Glutamatergic neuron (in vitro differentiated cells): ENCODE measurements around the gene FUBP3. TPM values are rescaled to one million over a fixed set of nuclear protein-coding genes. Genes with fewer than 3 reads are reported as not detected.

Experiments
- DNase-seq: peaks from one replicate; pipeline ENCODE4 v3.0.0; 2022
- H3K27ac Mint-ChIP-seq: one replicate; pipeline ENCODE4 v1.8.0; 2020; ENCODE audit warnings: mild to moderate bottlenecking, mixed read lengths, inconsistent platforms; ENCODE audit not compliant: unreplicated experiment
- H3K27me3 Mint-ChIP-seq: one replicate; pipeline ENCODE4 v1.8.0; 2020; ENCODE audit warnings: mild to moderate bottlenecking, moderate library complexity, mixed read lengths, inconsistent platforms; ENCODE audit not compliant: unreplicated experiment
- H3K36me3 Mint-ChIP-seq: one replicate; pipeline ENCODE4 v1.8.0; 2020; ENCODE audit warnings: mild to moderate bottlenecking, mixed read lengths, inconsistent platforms; ENCODE audit not compliant: unreplicated experiment
- H3K4me1 Mint-ChIP-seq: one replicate; pipeline ENCODE4 v1.8.0; 2020; ENCODE audit warnings: mild to moderate bottlenecking, low read depth, mixed read lengths, inconsistent platforms; ENCODE audit not compliant: unreplicated experiment
- H3K4me3 Mint-ChIP-seq: one replicate; pipeline ENCODE4 v1.8.0; 2020; ENCODE audit warnings: mild to moderate bottlenecking, mixed read lengths, inconsistent platforms; ENCODE audit not compliant: unreplicated experiment
- H3K9me3 Mint-ChIP-seq: one replicate; pipeline ENCODE4 v1.8.0; 2020; ENCODE audit warnings: mild to moderate bottlenecking, moderate library complexity, mixed read lengths, inconsistent platforms; ENCODE audit not compliant: unreplicated experiment
- total RNA-seq: library from RNA; stranded (reverse); fragmentation: NEBNext Ultra II Directional; extraction: Animal tissue kit (Norgen Biotek cat#: 25700); gene quantifications from one replicate; pipeline ENCODE4 v1.2.1, GENCODE V29; 2021; ENCODE audit not compliant: unreplicated experiment
- TF ChIP-seq, protein P1 (sequence below): fragments of 200-600 bp; sonication (generic); IDR thresholded peaks from one replicate; pipeline ENCODE4 v1.5.0; 2021; ENCODE audit not compliant: partially characterized antibody, unreplicated experiment

FUBP3 gene
- total RNA-seq, 1 donor from 2014 or later = 76.8 TPM

DNA sequence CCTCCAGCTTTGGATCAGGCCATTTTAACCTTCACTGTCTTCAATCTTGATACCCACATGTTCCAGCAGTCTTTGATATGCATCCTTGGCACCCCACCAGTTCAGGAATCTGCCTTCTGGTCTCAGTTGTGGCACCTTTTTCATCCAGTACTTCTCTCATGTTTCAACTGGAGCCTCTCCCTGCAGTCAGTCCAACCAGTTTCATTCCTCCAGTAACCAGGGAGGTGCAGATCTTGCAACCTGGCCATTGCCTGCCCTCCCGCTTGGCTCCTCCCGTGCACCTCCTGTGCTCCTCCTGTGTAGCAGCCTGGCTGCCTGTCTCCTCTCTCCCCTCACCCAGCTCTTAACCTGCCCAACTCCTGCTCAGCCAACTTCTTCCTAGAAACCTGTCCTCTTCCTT is 20.2 kb downstream of the FUBP3 start:
- no peak for DNase-seq
- peaks cover 3% of the 10 kb centered on the region for H3K36me3 Mint-ChIP-seq
- H3K9me3 Mint-ChIP-seq = peaks cover 6% of the 10 kb centered on the region
- no peak overlapping the region for H3K4me3 Mint-ChIP-seq
- no peak overlapping the region for H3K27ac Mint-ChIP-seq
- TF ChIP-seq, protein P1, sequence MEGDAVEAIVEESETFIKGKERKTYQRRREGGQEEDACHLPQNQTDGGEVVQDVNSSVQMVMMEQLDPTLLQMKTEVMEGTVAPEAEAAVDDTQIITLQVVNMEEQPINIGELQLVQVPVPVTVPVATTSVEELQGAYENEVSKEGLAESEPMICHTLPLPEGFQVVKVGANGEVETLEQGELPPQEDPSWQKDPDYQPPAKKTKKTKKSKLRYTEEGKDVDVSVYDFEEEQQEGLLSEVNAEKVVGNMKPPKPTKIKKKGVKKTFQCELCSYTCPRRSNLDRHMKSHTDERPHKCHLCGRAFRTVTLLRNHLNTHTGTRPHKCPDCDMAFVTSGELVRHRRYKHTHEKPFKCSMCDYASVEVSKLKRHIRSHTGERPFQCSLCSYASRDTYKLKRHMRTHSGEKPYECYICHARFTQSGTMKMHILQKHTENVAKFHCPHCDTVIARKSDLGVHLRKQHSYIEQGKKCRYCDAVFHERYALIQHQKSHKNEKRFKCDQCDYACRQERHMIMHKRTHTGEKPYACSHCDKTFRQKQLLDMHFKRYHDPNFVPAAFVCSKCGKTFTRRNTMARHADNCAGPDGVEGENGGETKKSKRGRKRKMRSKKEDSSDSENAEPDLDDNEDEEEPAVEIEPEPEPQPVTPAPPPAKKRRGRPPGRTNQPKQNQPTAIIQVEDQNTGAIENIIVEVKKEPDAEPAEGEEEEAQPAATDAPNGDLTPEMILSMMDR = no peak
- H3K4me1 Mint-ChIP-seq = no peaks in the 10 kb centered on the region
- H3K27me3 Mint-ChIP-seq = no peaks in the 10 kb centered on the region

DNA sequence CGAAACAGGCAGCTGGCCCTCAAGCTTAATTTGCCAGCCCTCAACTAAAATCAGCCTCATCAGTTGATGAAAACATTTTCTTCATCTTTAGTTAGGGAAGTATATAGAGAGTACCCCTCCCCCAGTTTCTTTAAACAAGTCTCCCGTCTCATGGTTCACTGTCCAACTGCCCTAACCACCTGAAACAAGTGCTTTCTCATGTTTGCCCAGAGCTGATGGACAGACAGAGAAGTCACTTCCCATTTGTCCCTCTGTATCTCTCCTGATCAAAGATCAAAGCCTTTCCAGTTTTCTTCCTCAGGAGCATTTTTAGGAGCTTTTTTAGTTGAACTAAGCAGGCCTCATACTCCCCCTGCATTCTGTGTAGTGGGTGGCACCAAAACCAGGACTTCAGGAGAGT is 21.7 kb downstream of the FUBP3 start:
- H3K36me3 Mint-ChIP-seq = peaks cover 3% of the 10 kb centered on the region
- H3K27me3 Mint-ChIP-seq = no peaks in the 10 kb centered on the region
- TF ChIP-seq, protein P1 = no peak
- peaks cover 5% of the 10 kb centered on the region for H3K4me1 Mint-ChIP-seq
- DNase-seq = no peak
- no peak overlapping the region for H3K27ac Mint-ChIP-seq
- no peak overlapping the region for H3K4me3 Mint-ChIP-seq
- peaks cover 6% of the 10 kb centered on the region for H3K9me3 Mint-ChIP-seq

DNA sequence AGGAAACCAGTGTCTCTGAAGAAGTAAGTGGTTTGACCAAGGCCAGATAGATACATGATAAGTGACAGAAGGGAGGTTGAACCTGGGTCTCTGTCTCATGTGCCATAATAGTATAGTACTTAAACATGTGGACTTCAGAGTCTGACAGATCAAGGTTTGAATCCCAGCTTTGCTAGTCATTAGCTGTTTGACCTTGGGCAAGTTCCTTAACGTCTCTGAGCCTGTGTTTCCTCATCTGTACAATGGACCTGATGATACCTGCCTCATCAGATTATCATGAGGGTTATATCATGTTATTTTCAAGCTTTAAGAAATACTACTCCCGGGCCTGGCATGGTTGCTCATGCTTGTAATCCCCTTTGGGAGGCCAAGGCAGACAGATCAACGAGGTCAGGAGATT is 24.9 kb downstream of the FUBP3 start:
- Mint-ChIP-seq H3K9me3 (peaks cover 6% of the 10 kb centered on the region), H3K27me3 (peaks cover 3% of the 10 kb centered on the region), H3K4me1 (peaks cover 21% of the 10 kb centered on the region), H3K27ac (no peak overlapping the region), H3K36me3 (peaks cover 3% of the 10 kb centered on the region), H3K4me3 (no peak overlapping the region)
- no peak for DNase-seq
- TF ChIP-seq, protein P1 = no peak

DNA sequence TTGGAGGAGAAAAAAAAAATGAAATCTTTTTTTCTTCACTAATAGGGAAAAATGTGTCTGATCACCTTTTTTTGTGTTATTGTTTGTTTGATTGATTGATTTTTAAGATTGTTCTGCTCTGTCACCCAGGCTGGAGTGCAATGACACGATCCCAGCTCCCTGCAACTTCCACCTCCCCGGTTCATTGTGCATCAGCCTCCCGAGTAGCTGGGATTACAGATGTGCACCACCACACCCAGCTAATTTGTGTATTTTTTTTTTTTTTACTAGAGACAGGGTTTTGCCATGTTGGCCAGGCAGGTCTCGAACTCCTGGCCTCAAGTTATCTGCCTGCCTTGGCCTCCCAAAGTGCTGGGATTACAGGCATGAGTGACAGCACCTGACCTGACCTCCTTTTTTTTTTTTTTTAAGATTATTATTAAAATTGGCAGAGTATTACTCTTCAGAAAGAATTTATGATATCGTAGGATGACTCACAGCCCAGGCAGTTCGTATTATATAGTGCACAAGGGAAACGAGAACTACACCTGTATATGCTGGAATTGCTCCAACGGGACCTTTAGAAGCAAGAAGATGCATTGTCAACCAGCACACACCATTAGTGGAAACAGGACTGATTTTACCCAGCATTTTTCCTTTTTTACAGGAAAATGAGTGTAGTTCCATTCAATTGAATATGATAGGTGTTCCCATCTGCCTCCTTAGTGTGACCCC is 27.7 kb downstream of the FUBP3 start:
- H3K9me3 Mint-ChIP-seq = peaks cover 10% of the 10 kb centered on the region
- no peak overlapping the region for H3K4me3 Mint-ChIP-seq
- peaks cover 3% of the 10 kb centered on the region for H3K36me3 Mint-ChIP-seq
- peaks cover 44% of the 10 kb centered on the region for H3K4me1 Mint-ChIP-seq
- H3K27ac Mint-ChIP-seq = no peak overlapping the region
- no peak for DNase-seq
- TF ChIP-seq, protein P1 = no peak
- H3K27me3 Mint-ChIP-seq = peaks cover 7% of the 10 kb centered on the region

DNA sequence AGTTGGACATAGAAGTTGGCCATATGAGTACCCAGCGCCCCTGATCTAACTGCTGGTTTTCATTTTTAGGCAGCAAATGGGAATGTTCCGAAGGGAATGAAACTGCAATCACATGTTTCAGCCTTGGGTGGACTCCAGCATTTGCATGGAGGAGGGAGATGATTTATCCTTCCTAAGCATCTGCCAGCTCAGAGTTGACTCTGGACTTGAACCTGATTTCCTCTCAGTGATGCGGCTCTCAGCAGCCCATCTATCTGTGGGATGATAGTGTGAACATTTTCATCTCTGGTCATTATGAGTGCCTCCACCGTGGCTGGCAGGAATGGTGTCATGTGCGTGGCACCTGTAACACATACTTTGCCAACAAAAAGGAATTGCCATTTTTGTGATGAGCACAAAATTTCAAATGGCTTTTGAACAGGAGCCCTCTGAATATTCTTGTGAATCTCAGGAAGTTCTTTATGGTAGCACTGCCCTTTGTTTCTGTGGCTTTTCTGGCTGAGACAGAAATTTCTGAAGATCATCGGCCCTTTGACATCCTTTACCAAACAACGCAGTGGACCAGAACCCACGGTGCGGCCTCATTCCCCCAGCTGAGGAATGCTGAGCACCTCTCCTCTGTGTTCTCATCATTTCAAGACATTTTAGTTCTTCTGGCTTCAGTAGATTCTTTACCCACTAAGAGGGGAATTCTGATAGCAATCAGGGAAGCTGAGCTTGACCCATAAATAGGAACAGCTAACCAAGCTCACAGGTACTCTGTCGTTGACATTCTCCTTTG is 28.5 kb downstream of the FUBP3 start:
- Mint-ChIP-seq H3K27me3 (peaks cover 7% of the 10 kb centered on the region), H3K4me3 (no peak overlapping the region), H3K36me3 (peaks cover 3% of the 10 kb centered on the region), H3K4me1 (peaks cover 44% of the 10 kb centered on the region), H3K9me3 (peaks cover 6% of the 10 kb centered on the region), H3K27ac (peak overlapping the region; percentile 95)
- no peak for DNase-seq
- TF ChIP-seq, protein P1 = no peak
